WERI-Rb-1 (cell line): ENCODE data around the gene ERGIC1.

ENCODE experiments used
- DNase-seq: peaks from one replicate; pipeline ENCODE4 v3.0.0-alpha.2; 2020
- H3K27ac ChIP-seq: fragments of 250-450 bp; sonication (Bioruptor Pico); 2 replicates; pipeline ENCODE4 v1.5.1; 2020; ENCODE audit warnings: mild to moderate bottlenecking, moderate library complexity
- H3K27me3 ChIP-seq: fragments of 250-450 bp; sonication (Bioruptor Pico); 2 replicates; pipeline ENCODE4 v1.5.1; 2021; ENCODE audit warnings: mild to moderate bottlenecking, low read depth, moderate library complexity; ENCODE audit not compliant: insufficient read depth, severe bottlenecking
- H3K36me3 ChIP-seq: fragments of 250-450 bp; sonication (Bioruptor Pico); 2 replicates; pipeline ENCODE4 v1.5.1; 2020; ENCODE audit warnings: mild to moderate bottlenecking, moderate library complexity
- H3K4me3 ChIP-seq: 2 replicates; pipeline ENCODE4 v1.5.1; 2011; ENCODE audit warnings: low read depth, mild to moderate bottlenecking, control low read depth, low read length
- H3K9me3 ChIP-seq: fragments of 250-450 bp; sonication (Bioruptor Pico); 2 replicates; pipeline ENCODE4 v1.5.1; 2021; ENCODE audit warnings: mild to moderate bottlenecking, moderate library complexity; ENCODE audit not compliant: severe bottlenecking
- CTCF ChIP-seq: IDR thresholded peaks from 2 replicates; pipeline ENCODE4 v1.5.1; 2011; ENCODE audit warnings: low read depth, mild to moderate bottlenecking, control low read depth, inconsistent platforms, low read length

ERGIC1 gene

GRCh38 chr5:172936401-172936800 lies 102.3 kb downstream of the ERGIC1 start:
- no peak for TF ChIP-seq CTCF
- Histone ChIP-seq H3K36me3 (peaks cover 3% of the 10 kb centered on the region), H3K9me3 (no peaks in the 10 kb centered on the region), H3K27ac (no peak overlapping the region), H3K27me3 (no peaks in the 10 kb centered on the region), H3K4me3 (no peak overlapping the region)
- DNase-seq = no peak

GRCh38 chr5:172939071-172939470 lies 105.0 kb downstream of the ERGIC1 start:
- peak overlapping the region; percentile 60 for H3K27ac ChIP-seq
- TF ChIP-seq CTCF = peak; percentile 57
- no peaks in the 10 kb centered on the region for H3K9me3 ChIP-seq
- peak; percentile 64 for DNase-seq
- H3K27me3 ChIP-seq = no peaks in the 10 kb centered on the region
- no peak overlapping the region for H3K4me3 ChIP-seq
- peaks cover 3% of the 10 kb centered on the region for H3K36me3 ChIP-seq

- no peaks in the 10 kb centered on the region for H3K9me3 ChIP-seq
- TF ChIP-seq CTCF = no peak
- H3K27me3 ChIP-seq = no peaks in the 10 kb centered on the region
- no peak overlapping the region for H3K4me3 ChIP-seq
- DNase-seq = peak; percentile 90
- H3K27ac ChIP-seq = peak overlapping the region; percentile 60
- H3K36me3 ChIP-seq = peaks cover 3% of the 10 kb centered on the region
Observed at GRCh38 chr5:172939611-172940267, 105.7 kb downstream of the ERGIC1 start.

GRCh38 chr5:172940268-172941066 lies 106.4 kb downstream of the ERGIC1 start:
- Histone ChIP-seq H3K36me3 (peaks cover 3% of the 10 kb centered on the region), H3K27ac (peak overlapping the region; percentile 60; the same call in 1 of the 2 replicates), H3K4me3 (no peak overlapping the region), H3K9me3 (no peaks in the 10 kb centered on the region), H3K27me3 (no peaks in the 10 kb centered on the region)
- no peak for TF ChIP-seq CTCF
- DNase-seq = no peak

- TF ChIP-seq CTCF = no peak
- no peak for DNase-seq
- Histone ChIP-seq H3K4me3 (no peak overlapping the region), H3K9me3 (no peaks in the 10 kb centered on the region), H3K27me3 (no peaks in the 10 kb centered on the region), H3K36me3 (peaks cover 3% of the 10 kb centered on the region), H3K27ac (no peak overlapping the region)
Observed at GRCh38 chr5:172941067-172941516, 107.0 kb downstream of the ERGIC1 start.
